Measurements from ENCODE around the gene CAPN10. TPM values are rescaled to one million over a fixed set of nuclear protein-coding genes. Genes with fewer than 3 reads are reported as not detected.
A peak's percentile ranks its signal among the peaks of the same experiment; 100 is the strongest.

CAPN10 gene
- total RNA-seq, 1 donor from 2014 or later: 27.8 TPM

DNA sequence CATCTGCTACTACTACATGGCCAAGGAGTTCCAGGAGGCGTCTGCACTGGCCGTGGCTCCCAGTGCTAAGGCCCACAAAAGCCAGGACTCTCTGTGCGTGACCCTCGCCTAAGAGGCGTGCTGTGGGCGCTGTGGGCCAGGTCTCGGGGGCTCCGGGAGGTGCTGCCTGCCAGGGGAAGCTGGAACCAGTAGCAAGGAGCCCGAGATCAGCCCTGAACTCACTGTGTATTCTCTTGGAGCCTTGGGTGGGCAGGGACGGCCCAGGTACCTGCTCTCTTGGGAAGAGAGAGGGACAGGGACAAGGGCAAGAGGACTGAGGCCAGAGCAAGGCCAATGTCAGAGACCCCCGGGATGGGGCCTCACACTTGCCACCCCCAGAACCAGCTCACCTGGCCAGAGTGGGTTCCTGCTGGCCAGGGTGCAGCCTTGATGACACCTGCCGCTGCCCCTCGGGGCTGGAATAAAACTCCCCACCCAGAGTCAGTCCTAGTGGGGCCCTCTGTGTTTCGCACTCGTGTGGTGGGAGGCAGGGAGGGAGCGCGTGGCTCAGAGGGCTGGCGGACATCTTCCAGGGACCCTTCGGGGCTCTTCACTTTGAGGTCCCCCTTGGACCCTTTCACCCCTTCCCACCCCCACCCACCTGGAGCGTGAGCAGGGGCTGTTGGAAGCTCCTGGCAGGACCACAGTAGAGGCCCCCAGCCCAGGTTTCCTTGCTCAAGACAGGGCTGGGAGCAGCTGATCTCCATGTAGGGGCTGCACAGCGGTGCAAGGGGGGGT, 44.4 kb downstream of the CAPN10 start:
- H3K36me3 ChIP-seq: no peaks in the 10 kb centered on the region
- peak in 1 of 2 donors; percentile 56 for DNase-seq (ENCODE audit: low spot score in 2 of 2)
- no peaks in the 10 kb centered on the region for H3K9me3 ChIP-seq
- TF ChIP-seq, protein P1, sequence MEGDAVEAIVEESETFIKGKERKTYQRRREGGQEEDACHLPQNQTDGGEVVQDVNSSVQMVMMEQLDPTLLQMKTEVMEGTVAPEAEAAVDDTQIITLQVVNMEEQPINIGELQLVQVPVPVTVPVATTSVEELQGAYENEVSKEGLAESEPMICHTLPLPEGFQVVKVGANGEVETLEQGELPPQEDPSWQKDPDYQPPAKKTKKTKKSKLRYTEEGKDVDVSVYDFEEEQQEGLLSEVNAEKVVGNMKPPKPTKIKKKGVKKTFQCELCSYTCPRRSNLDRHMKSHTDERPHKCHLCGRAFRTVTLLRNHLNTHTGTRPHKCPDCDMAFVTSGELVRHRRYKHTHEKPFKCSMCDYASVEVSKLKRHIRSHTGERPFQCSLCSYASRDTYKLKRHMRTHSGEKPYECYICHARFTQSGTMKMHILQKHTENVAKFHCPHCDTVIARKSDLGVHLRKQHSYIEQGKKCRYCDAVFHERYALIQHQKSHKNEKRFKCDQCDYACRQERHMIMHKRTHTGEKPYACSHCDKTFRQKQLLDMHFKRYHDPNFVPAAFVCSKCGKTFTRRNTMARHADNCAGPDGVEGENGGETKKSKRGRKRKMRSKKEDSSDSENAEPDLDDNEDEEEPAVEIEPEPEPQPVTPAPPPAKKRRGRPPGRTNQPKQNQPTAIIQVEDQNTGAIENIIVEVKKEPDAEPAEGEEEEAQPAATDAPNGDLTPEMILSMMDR (IDR thresholded peaks at IDR 0.05): no peak
- intact Hi-C loops (cut with DNase I): no loop called here
- no peak overlapping the region for H3K27ac ChIP-seq
- no peaks in the 10 kb centered on the region for H3K27me3 ChIP-seq
- no peak overlapping the region for H3K4me3 ChIP-seq
- H3K4me1 ChIP-seq: no peaks in the 10 kb centered on the region

DNA sequence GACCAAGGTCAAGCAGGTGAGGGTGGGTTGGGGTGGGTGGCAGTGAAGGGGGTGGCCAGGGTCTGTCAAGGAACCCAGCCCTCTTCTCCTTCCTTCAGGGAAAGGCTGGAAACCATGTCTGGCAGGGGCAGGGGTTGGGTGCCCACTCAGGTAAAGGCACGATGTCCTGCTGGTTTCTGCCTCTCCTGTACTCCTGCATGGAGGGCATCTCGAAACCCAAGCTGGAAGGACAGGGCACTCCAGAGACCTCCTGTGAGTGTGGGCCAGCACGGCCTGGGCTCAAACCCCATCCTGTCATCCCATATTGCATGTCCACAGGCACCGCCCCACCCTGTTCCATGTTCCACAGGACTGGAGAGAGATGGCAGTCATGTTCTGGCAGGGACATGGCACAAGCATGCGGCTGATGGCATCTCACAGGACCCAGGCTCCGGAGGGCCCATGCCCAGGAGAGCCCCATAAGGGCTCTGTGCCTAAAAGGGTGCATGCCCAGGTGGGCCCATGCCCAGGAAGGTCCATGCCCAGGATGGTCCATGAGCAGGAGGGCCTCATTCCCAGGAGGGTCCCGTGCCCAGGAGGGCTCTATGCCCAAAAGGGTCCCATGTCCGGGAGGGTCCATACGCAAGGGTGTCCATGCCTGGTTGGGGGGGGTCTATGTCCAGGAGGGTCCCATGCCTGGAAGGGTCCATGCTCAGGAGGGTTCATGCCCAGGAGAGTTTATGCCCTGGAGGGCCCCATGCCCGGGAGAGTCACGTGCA, 45.2 kb downstream of the CAPN10 start:
- intact Hi-C loops (cut with DNase I): no loop called here
- H3K4me3 ChIP-seq: no peak overlapping the region
- no peaks in the 10 kb centered on the region for H3K27me3 ChIP-seq
- no peaks in the 10 kb centered on the region for H3K9me3 ChIP-seq
- TF ChIP-seq, protein P1 (IDR thresholded peaks at IDR 0.05): no peak
- no peaks in the 10 kb centered on the region for H3K36me3 ChIP-seq
- peak in 1 of 2 donors; percentile 56 for DNase-seq (ENCODE audit: low spot score in 2 of 2)
- H3K4me1 ChIP-seq: no peaks in the 10 kb centered on the region
- no peak overlapping the region for H3K27ac ChIP-seq

DNA sequence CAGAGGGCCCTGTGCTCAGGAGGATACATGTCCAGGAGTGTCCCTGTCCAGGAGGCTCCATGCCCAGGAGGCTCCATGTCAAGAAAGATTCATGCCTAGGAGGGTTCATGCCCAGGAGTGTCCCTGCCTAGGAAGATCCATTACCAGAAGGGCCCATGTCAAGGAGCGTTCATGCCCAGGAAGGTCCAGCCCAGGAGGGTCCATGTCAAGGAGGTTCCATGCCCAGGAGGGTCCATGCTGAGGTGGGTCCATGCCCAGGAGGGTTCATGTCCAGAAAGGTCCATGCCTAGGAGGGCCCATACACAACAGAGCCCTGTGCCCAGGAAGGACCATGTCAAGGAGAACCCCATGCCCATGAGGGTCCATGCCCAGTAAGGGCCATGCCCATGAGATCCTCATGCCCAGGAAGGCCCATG, 45.8 kb downstream of the CAPN10 start:
- TF ChIP-seq, protein P1 (IDR thresholded peaks at IDR 0.05): no peak
- Histone ChIP-seq H3K36me3 (no peaks in the 10 kb centered on the region), H3K4me3 (no peak overlapping the region), H3K27ac (no peak overlapping the region), H3K9me3 (no peaks in the 10 kb centered on the region), H3K4me1 (no peaks in the 10 kb centered on the region), H3K27me3 (no peaks in the 10 kb centered on the region)
- DNase-seq (ENCODE audit: low spot score in 2 of 2): no peak
- intact Hi-C loops (cut with DNase I): no loop called here

DNA sequence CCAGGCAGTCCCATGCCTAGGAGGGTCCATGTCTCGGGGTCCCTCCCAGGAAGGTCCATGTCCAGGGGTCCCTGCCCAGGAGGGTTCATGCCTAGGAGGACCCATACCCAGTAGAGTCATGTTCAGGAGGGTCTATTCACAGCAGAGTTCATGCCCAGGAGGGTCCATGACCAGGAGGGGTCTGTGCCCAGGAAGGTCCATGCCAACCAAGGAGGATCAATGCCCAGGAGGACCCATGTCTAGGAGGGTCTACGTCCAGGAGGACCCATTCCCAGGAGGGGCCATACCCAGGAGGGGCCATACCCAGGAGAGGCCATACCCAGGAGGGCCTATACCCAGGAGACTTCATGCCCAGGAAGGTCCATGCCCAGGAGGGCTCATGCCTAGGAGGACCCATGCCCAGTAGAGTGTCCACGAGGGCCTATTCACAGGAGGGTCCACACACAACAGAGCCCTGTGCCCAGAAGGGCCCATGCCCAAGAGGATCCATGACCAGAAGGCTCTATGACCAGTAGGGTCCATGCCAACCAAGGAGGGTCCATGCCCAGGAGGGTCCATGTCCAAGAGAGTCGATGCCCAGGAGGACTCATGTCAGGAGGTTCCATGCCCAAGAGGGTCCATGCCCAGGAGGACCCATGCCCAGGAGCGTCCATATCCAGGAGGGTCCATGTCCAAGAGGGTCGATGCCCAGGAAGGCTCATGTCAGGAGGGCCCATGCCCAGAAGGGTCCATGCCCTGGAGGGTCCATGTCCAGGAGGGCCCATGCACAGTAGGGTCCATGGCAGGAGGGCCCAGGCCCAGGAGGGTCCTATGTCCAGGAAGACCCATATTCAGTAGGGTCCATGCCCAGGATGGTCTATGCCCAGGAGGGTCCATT, 48.8 kb downstream of the CAPN10 start:
- Histone ChIP-seq H3K4me1 (no peaks in the 10 kb centered on the region), H3K36me3 (no peaks in the 10 kb centered on the region), H3K9me3 (no peaks in the 10 kb centered on the region), H3K27me3 (no peaks in the 10 kb centered on the region), H3K4me3 (no peak overlapping the region), H3K27ac (no peak overlapping the region)
- DNase-seq (ENCODE audit: low spot score in 2 of 2): peak in 1 of 2 donors; percentile 42
- intact Hi-C loops (cut with DNase I): no loop called here
- TF ChIP-seq, protein P1 (IDR thresholded peaks at IDR 0.05): no peak

DNA sequence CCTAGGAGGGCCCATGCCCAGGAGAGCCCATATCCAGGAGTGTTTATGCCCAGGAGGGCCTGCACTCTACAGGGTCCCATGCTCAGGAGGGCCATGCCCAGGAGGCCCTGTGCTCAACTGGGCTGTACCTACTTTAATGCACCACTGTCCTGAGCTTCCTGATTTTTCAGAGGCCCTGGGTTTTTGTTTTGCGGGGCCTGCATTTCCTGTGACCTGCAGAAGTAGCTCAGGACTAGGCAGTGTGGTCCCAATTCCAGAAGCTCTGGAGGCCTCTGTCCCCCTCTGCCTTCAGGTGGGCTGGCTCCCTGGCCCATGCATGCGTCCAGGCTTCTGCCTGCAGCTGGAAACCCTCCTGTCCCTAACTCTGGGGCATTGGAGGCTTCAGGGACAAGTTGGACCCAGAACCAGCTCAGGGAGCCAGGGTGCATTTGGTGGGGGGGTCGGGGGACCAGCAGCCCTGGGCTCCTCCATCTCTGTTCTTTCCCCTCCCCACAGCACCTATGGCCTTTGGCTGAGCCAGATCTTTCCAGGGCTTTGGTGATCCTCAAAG, 49.5 kb downstream of the CAPN10 start:
- peak in 1 of 2 donors; percentile 47 for DNase-seq (ENCODE audit: low spot score in 2 of 2)
- intact Hi-C loops (cut with DNase I): no loop called here
- no peaks in the 10 kb centered on the region for H3K4me1 ChIP-seq
- TF ChIP-seq, protein P1 (IDR thresholded peaks at IDR 0.05): no peak
- no peak overlapping the region for H3K4me3 ChIP-seq
- no peak overlapping the region for H3K27ac ChIP-seq
- no peaks in the 10 kb centered on the region for H3K36me3 ChIP-seq
- no peaks in the 10 kb centered on the region for H3K9me3 ChIP-seq
- H3K27me3 ChIP-seq: no peaks in the 10 kb centered on the region
